ENCODE results near the gene TARP.

The TARP gene

DNA sequence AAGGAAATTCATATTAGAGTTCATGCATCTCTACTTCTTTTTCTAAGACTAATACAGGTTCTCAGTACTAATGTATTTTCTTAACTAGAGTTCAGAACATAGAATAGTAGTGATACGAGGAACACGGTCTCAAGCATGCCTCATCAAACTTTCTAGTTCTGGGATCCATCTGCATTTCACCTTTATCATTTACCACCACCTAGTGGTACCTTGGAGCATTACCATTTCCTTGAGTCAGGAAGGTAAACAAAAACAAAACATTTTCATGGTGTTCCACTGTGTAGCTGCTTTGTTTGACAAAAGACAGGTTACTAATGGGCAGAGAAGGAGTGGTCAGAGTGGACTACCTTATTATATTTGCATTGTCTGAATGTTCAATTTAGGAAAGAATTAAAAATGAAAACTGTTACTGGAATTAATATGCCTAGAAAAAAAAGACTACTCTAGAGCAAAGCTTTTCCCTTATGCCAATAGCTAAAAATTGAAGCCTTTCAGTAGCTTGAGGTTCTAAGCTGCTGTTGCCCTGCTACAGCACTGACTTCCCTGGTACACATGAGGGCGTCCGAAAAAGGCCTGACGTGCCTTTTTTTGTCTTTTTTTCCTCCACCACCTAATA lies 50.8 kb downstream of the TARP start:
- TF ChIP-seq REST (IDR thresholded peaks at IDR 0.05; ENCODE audit: insufficient read depth in 1 of 2, low read depth in 2 of 2, low read length in 2 of 2), result no peak
- TF ChIP-seq TAF1 (IDR thresholded peaks at IDR 0.05; ENCODE audit: borderline replicate concordance, insufficient read depth, low read length), result no peak
- TF ChIP-seq SIN3A (IDR thresholded peaks at IDR 0.05; ENCODE audit: borderline replicate concordance, insufficient read depth, low read length), result no peak
- no peak for TF ChIP-seq POLR2AphosphoS5 (IDR thresholded peaks at IDR 0.05; ENCODE audit: low read depth, low read length)
- TF ChIP-seq FOXP2 (optimal IDR thresholded peaks at IDR 0.05; ENCODE audit: borderline replicate concordance, extremely low read depth, extremely low read length, insufficient read depth), result no peak

DNA sequence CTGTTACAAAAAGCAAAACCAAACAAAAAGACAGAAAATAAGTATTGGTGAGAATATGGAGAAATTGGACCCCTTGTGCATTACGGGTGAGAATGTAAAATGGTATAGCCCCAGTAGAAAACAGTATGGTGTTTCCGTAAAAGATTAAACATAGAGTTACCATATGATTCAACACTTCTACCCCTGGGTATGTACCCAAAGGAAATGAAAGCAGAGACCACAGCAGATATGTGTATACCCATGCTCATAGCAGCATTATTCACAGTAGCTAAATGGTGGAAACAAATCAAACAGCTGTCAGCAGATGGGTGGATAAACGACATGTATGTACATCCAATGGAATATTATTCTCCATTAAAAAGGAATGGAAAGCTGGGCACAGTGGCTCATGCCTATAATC lies 53.0 kb downstream of the TARP start:
- TF ChIP-seq REST (IDR thresholded peaks at IDR 0.05; ENCODE audit: insufficient read depth in 1 of 2, low read depth in 2 of 2, low read length in 2 of 2) (no peak), POLR2AphosphoS5 (IDR thresholded peaks at IDR 0.05; ENCODE audit: low read depth, low read length) (no peak)

- TF ChIP-seq SIN3A (IDR thresholded peaks at IDR 0.05; ENCODE audit: borderline replicate concordance, insufficient read depth, low read length) (no peak), REST (IDR thresholded peaks at IDR 0.05; ENCODE audit: insufficient read depth in 1 of 2, low read depth in 2 of 2, low read length in 2 of 2) (no peak), POLR2AphosphoS5 (IDR thresholded peaks at IDR 0.05; ENCODE audit: low read depth, low read length) (no peak), TAF1 (IDR thresholded peaks at IDR 0.05; ENCODE audit: borderline replicate concordance, insufficient read depth, low read length) (no peak)
Observed at GRCh38 chr7:38217672-38218071, 55.8 kb downstream of the TARP start.

- TF ChIP-seq FOXP2 (optimal IDR thresholded peaks at IDR 0.05; ENCODE audit: borderline replicate concordance, extremely low read depth, extremely low read length, insufficient read depth) (peak; percentile 31), SIN3A (IDR thresholded peaks at IDR 0.05; ENCODE audit: borderline replicate concordance, insufficient read depth, low read length) (peak; percentile 51; the same call in 1 of the 2 replicates), TAF1 (IDR thresholded peaks at IDR 0.05; ENCODE audit: borderline replicate concordance, insufficient read depth, low read length) (no peak), POLR2AphosphoS5 (IDR thresholded peaks at IDR 0.05; ENCODE audit: low read depth, low read length) (no peak), REST (IDR thresholded peaks at IDR 0.05; ENCODE audit: insufficient read depth in 1 of 2, low read depth in 2 of 2, low read length in 2 of 2) (no peak)
Observed at GRCh38 chr7:38215735-38216670, 57.4 kb downstream of the TARP start.
